Prostate gland (tissue), 2 donors: ENCODE measurements around the gene LDHAL6B. TPM values are rescaled to one million over a fixed set of nuclear protein-coding genes. Genes with fewer than 3 reads are reported as not detected.

Source experiments
- DNase-seq: peaks from one replicate; pipeline ENCODE4 v3.0.0-alpha.2; 2019; ENCODE audit warnings: low spot score
- H3K27ac ChIP-seq, 2 donors: fragments of 200-600 bp; sonication (generic); 2 replicates each; pipeline ENCODE4 v1.5.1; 2017 to 2019
- H3K27me3 ChIP-seq: fragments of 200-600 bp; sonication (generic); replicated peaks from 2 replicates; pipeline ENCODE4 v1.5.1; 2019; ENCODE audit not compliant: insufficient read depth
- H3K36me3 ChIP-seq, 2 donors: fragments of 200-600 bp; sonication (generic); 1 replicate in 1 of 2; 2 replicates in 1 of 2; pipeline versions ENCODE4 v1.5.1 to v1.8.1; 2017 to 2019
- H3K4me1 ChIP-seq: fragments of 200-600 bp; sonication (generic); replicated peaks from 2 replicates; pipeline ENCODE4 v1.5.1; 2019
- H3K4me3 ChIP-seq, 2 donors: fragments of 200-600 bp; sonication (generic); 2 replicates each; pipeline ENCODE4 v1.5.1; 2017 to 2019
- H3K9me3 ChIP-seq: fragments of 200-600 bp; sonication (generic); 2 replicates; pipeline ENCODE4 v1.5.1; 2017
- POLR2A ChIP-seq: fragments of 450-650 bp; IDR thresholded peaks from one replicate; pipeline ENCODE4 v1.6.1; 2016; ENCODE audit warnings: antibody characterized with exemption, mild to moderate bottlenecking
- POLR2AphosphoS5 ChIP-seq: sonication (generic); formaldehyde crosslinking; IDR thresholded peaks from one replicate; pipeline ENCODE4 v1.6.1; 2017; ENCODE audit warnings: antibody characterized with exemption
- WGBS: methylation state at CpG from one replicate; pipeline ENCODE4 v1.1.5; 2018; 5-methylcytosine and 5-hydroxymethylcytosine counted together
- intact Hi-C: fragments of 100-400 bp; cut with DNase I; formaldehyde crosslinking; loops from one replicate; pipeline ENCODE4 v1.14.2; 2022
- total RNA-seq, 2 donors: library from RNA; depleted of rRNA; stranded (reverse); fragments of >200 nt; gene quantifications; one replicate each; pipeline ENCODE4 v1.1.0, GENCODE V29; 2016
- TF ChIP-seq, protein P1 (sequence below), 4 experiments: fragments of 200-600 bp in 2 of 4; fragments of 450-650 bp in 2 of 4; sonication (generic) in 2 of 4; IDR thresholded peaks; 1 replicate in 3 of 4; 2 replicates in 1 of 4; pipeline ENCODE4 v1.5.1; 2016 to 2019; ENCODE audit warnings: antibody characterized with exemption in 4 of 4, mild to moderate bottlenecking in 2 of 4, moderate library complexity in 2 of 4

Gene LDHAL6B
- total RNA-seq, 2 donors from 2014 or later: 6.0 TPM; not detected in 1

- H3K4me3 ChIP-seq: no peak overlapping the region
- H3K36me3 ChIP-seq: no peaks in the 10 kb centered on the region
- H3K4me1 ChIP-seq: no peaks in the 10 kb centered on the region
- no peak for DNase-seq
- WGBS: 45% methylated on average over 1 of the region's 1 CpG
- H3K27me3 ChIP-seq: no peaks in the 10 kb centered on the region
- H3K27ac ChIP-seq: no peak overlapping the region
- peak; percentile 15 for TF ChIP-seq POLR2AphosphoS5
- TF ChIP-seq POLR2A: no peak
- no peaks in the 10 kb centered on the region for H3K9me3 ChIP-seq
- intact Hi-C loops: no loop called here
Observed at GRCh38 chr15:59232476-59232875, 25.8 kb downstream of the LDHAL6B start.

DNA sequence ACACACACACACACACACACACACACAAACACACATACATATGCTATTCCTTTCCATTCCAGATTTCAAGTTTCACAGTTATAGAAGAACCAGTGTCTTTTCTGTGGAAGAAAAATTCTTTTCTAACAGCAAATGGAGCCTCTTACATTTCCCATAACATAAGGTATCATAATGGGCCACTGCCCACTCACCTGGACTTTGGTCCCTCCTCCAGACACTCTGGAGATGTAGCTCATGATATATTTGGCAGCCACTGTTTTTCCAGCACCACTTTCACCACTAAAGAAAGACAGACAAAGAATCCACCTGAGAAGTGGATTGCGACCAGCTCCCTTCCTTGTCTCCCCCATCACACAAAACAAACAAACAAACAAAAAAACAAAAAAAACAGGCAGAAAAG lies 29.8 kb downstream of the LDHAL6B start:
- TF ChIP-seq, protein P1, sequence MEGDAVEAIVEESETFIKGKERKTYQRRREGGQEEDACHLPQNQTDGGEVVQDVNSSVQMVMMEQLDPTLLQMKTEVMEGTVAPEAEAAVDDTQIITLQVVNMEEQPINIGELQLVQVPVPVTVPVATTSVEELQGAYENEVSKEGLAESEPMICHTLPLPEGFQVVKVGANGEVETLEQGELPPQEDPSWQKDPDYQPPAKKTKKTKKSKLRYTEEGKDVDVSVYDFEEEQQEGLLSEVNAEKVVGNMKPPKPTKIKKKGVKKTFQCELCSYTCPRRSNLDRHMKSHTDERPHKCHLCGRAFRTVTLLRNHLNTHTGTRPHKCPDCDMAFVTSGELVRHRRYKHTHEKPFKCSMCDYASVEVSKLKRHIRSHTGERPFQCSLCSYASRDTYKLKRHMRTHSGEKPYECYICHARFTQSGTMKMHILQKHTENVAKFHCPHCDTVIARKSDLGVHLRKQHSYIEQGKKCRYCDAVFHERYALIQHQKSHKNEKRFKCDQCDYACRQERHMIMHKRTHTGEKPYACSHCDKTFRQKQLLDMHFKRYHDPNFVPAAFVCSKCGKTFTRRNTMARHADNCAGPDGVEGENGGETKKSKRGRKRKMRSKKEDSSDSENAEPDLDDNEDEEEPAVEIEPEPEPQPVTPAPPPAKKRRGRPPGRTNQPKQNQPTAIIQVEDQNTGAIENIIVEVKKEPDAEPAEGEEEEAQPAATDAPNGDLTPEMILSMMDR (IDR thresholded peaks at IDR 0.05): no peak
- TF ChIP-seq POLR2AphosphoS5 (no peak), POLR2A (no peak)
- no peaks in the 10 kb centered on the region for H3K27me3 ChIP-seq
- intact Hi-C loops: no loop called here
- H3K36me3 ChIP-seq: no peaks in the 10 kb centered on the region
- H3K4me1 ChIP-seq: no peaks in the 10 kb centered on the region
- no peak for DNase-seq
- H3K27ac ChIP-seq: no peak overlapping the region
- 94% methylated on average over 1 of the region's 1 CpG for WGBS
- no peaks in the 10 kb centered on the region for H3K9me3 ChIP-seq
- H3K4me3 ChIP-seq: no peak overlapping the region

GRCh38 chr15:59237119-59237855 lies 30.6 kb downstream of the LDHAL6B start:
- H3K27ac ChIP-seq: no peak overlapping the region
- H3K4me3 ChIP-seq: no peak overlapping the region
- 87% methylated on average over 8 of the region's 8 CpGs for WGBS
- H3K27me3 ChIP-seq: no peaks in the 10 kb centered on the region
- TF ChIP-seq POLR2A (no peak), POLR2AphosphoS5 (no peak)
- TF ChIP-seq, protein P1 (IDR thresholded peaks at IDR 0.05): no peak
- no peaks in the 10 kb centered on the region for H3K4me1 ChIP-seq
- H3K36me3 ChIP-seq: no peaks in the 10 kb centered on the region
- no peaks in the 10 kb centered on the region for H3K9me3 ChIP-seq
- no peak for DNase-seq
- intact Hi-C loops: no loop called here

- no peak overlapping the region for H3K27ac ChIP-seq
- H3K27me3 ChIP-seq: no peaks in the 10 kb centered on the region
- no peak overlapping the region for H3K4me3 ChIP-seq
- H3K9me3 ChIP-seq: no peaks in the 10 kb centered on the region
- H3K4me1 ChIP-seq: no peaks in the 10 kb centered on the region
- 77% methylated on average over 5 of the region's 5 CpGs for WGBS
- TF ChIP-seq POLR2A (no peak), POLR2AphosphoS5 (no peak)
- TF ChIP-seq, protein P1 (IDR thresholded peaks at IDR 0.05): no peak
- H3K36me3 ChIP-seq: no peaks in the 10 kb centered on the region
- intact Hi-C loops: no loop called here
- no peak for DNase-seq
Observed at GRCh38 chr15:59237924-59238331, 31.3 kb downstream of the LDHAL6B start.

- intact Hi-C loops: no loop called here
- Histone ChIP-seq H3K36me3 (no peaks in the 10 kb centered on the region), H3K4me1 (no peaks in the 10 kb centered on the region), H3K9me3 (no peaks in the 10 kb centered on the region), H3K27ac (no peak overlapping the region), H3K4me3 (no peak overlapping the region), H3K27me3 (no peaks in the 10 kb centered on the region)
- 61% methylated on average over 5 of the region's 5 CpGs for WGBS
- DNase-seq: no peak
- TF ChIP-seq POLR2AphosphoS5: no peak
- TF ChIP-seq, protein P1 (IDR thresholded peaks at IDR 0.05): no peak
Observed at GRCh38 chr15:59240036-59240435, 33.4 kb downstream of the LDHAL6B start.
